ENCODE measurements around the gene PCDHA7.
"Not testable (repeated sequence)": the region's sequence is repeated elsewhere in the genome, so short reads cannot be mapped to it uniquely, and the experiment has no call there.

The PCDHA7 gene

GRCh38 chr5:140868721-140869554, 34.9 kb downstream of the PCDHA7 start, which contains the start of gene PCDHA11:
Gene PCDHA11, plus strand, starts transcription at chr5:140868957. Its CDS starts 147 bp downstream, at chr5:140869104.
- DNase-seq: peak; percentile 5

GRCh38 chr5:140869555-140869886, 35.5 kb downstream of the PCDHA7 start:
- DNase-seq: no peak

GRCh38 chr5:140870221-140871201, 36.4 kb downstream of the PCDHA7 start:
- no peak for DNase-seq

GRCh38 chr5:140875085-140876065, 41.3 kb downstream of the PCDHA7 start, which contains the start of gene PCDHA12:
Gene PCDHA12, plus strand, starts transcription at chr5:140875308. Its CDS starts 165 bp downstream, at chr5:140875473.
- DNase-seq: no peak

- DNase-seq: not testable (repeated sequence)
These were observed 42.6 kb downstream of the PCDHA7 start for GRCh38 chr5:140876541-140877261.

GRCh38 chr5:140877262-140877581, 43.2 kb downstream of the PCDHA7 start:
- no peak for DNase-seq

- no peak for DNase-seq
These were observed 48.0 kb downstream of the PCDHA7 start, which contains the start of gene PCDHA13 for GRCh38 chr5:140881889-140882590. Gene PCDHA13, plus strand, starts transcription at chr5:140882124. Its CDS starts 145 bp downstream, at chr5:140882269.

GRCh38 chr5:140882591-140882899, 48.5 kb downstream of the PCDHA7 start:
- no peak for DNase-seq

GRCh38 chr5:140883373-140883772, 49.3 kb downstream of the PCDHA7 start:
- DNase-seq: no peak

GRCh38 chr5:140883927-140884697, 50.0 kb downstream of the PCDHA7 start:
- no peak for DNase-seq
